ENCODE results near the gene FAM210B. TPM values are rescaled to one million over a fixed set of nuclear protein-coding genes. Genes with fewer than 3 reads are reported as not detected.

Gene FAM210B
- total and polyA plus RNA-seq, 2 of the 8 experiments (the other 6 are each of a cell fraction or from before 2014, with no cell fraction given), result 9.4 to 15.0 TPM

- H3K9me3 ChIP-seq (ENCODE audit: insufficient read depth in 2 of 2, low read depth in 1 of 2, low read length in 1 of 2), result peaks cover 43 to 60% of the 10 kb centered on the region in 2 experiments
- H3K9ac ChIP-seq (replicated peaks in 1 of 4; ENCODE audit: extremely low read depth in 1 of 4, low read depth in 3 of 4, low read length in 3 of 4), result no peak overlapping the region
- CTCF ChIA-PET (ENCODE audit: partially characterized antibody), result no interaction called here
- H4K5ac ChIP-seq (ENCODE audit: insufficient read length, low read depth, low read length), result no peak overlapping the region
- no peaks in the 10 kb centered on the region for H4K20me1 ChIP-seq (replicated peaks in 1 of 2; ENCODE audit: control insufficient read depth in 1 of 2, insufficient read depth in 2 of 2, low read length in 2 of 2)
- H4K8ac ChIP-seq (ENCODE audit: extremely low read depth, insufficient read depth, low read length), result no peak overlapping the region
- POLR2A ChIA-PET (ENCODE audit: partially characterized antibody), result no interaction called here
- H3K18ac ChIP-seq (ENCODE audit: extremely low read depth, low read length), result no peak overlapping the region
- H3K4ac ChIP-seq (replicated peaks; ENCODE audit: insufficient read length, low read depth, low read length), result no peak overlapping the region
- H3K27me3 ChIP-seq (replicated peaks in 1 of 4; ENCODE audit: control insufficient read depth in 3 of 4, extremely low read depth in 1 of 4, insufficient read depth in 3 of 4, low read length in 3 of 4), result no peaks in the 10 kb centered on the region
- DNase-seq (ENCODE audit: low read depth in 1 of 2, low spot score in 2 of 2) (no peak), FAIRE-seq (no peak)
- H3K79me2 ChIP-seq (ENCODE audit: control insufficient read depth in 1 of 2, insufficient read depth in 2 of 2, low read length in 2 of 2), result no peaks in the 10 kb centered on the region
- no peak overlapping the region for H3K27ac ChIP-seq (ENCODE audit: low read depth, low read length)
- H3K23me2 ChIP-seq (ENCODE audit: low read depth, low read length), result no peaks in the 10 kb centered on the region
- no peaks in the 10 kb centered on the region for H3K4me1 ChIP-seq (replicated peaks in 1 of 4; ENCODE audit: control insufficient read depth in 3 of 4, insufficient read depth in 4 of 4, low read length in 3 of 4)
- H2BK5ac ChIP-seq (ENCODE audit: low read depth, low read length), result no peak overlapping the region
- no peak overlapping the region for H2AFZ ChIP-seq (ENCODE audit: low read length)
- H3K79me1 ChIP-seq (ENCODE audit: low read depth, low read length), result no peaks in the 10 kb centered on the region
- H2BK20ac ChIP-seq (ENCODE audit: low read length), result no peak overlapping the region
- no peaks in the 10 kb centered on the region for H3K36me3 ChIP-seq (ENCODE audit: control insufficient read depth in 2 of 4, insufficient read depth in 4 of 4, low read length in 3 of 4)
- no peak overlapping the region for H2BK15ac ChIP-seq (ENCODE audit: low read length)
- H3K4me2 ChIP-seq (ENCODE audit: insufficient read depth in 1 of 2, low read depth in 2 of 2, low read length in 2 of 2), result no peak overlapping the region
- no peak overlapping the region for H2BK120ac ChIP-seq (replicated peaks; ENCODE audit: low read depth, low read length)
- no peak overlapping the region for H3K23ac ChIP-seq (ENCODE audit: insufficient read length)
- H3K56ac ChIP-seq (replicated peaks; ENCODE audit: insufficient read length, low read depth, low read length), result no peak overlapping the region
- no peak overlapping the region for H2BK12ac ChIP-seq (ENCODE audit: low read depth, low read length)
- no peak overlapping the region for H4K91ac ChIP-seq (replicated peaks; ENCODE audit: insufficient read length, low read length)
- no peak overlapping the region for H2AK5ac ChIP-seq (ENCODE audit: low read depth, low read length)
- no peak overlapping the region for H3K14ac ChIP-seq (ENCODE audit: insufficient read length)
- no peak overlapping the region for H3K4me3 ChIP-seq (ENCODE audit: extremely low read depth in 1 of 4, insufficient read depth in 2 of 4, low read depth in 3 of 4, low read length in 4 of 4)
- WGBS, 2 experiments (ENCODE audit: extremely low coverage in 1 of 2, insufficient coverage in 1 of 2, insufficient read length in 1 of 2, insufficient replicate concordance in 2 of 2, low coverage in 1 of 2, low lambda C conversion rate in 2 of 2, missing lambda C conversion rate in 1 of 2), result 35% methylated on average over 2 of the region's 2 CpGs; no CpG with 5 or more reads in 1 of the 2 experiments
- TF ChIP-seq CHD2 (IDR thresholded peaks at IDR 0.05; ENCODE audit: low read length) (no peak), BCL11A (IDR thresholded peaks at IDR 0.05; ENCODE audit: low read depth in 2 of 2, low read length in 2 of 2) (no peak), TBP (IDR thresholded peaks at IDR 0.05; ENCODE audit: low read depth, low read length) (no peak), SIX5 (IDR thresholded peaks at IDR 0.05; ENCODE audit: low read depth, low read length) (no peak), SP4 (IDR thresholded peaks at IDR 0.05; ENCODE audit: low read length) (no peak), EZH2 (IDR thresholded peaks at IDR 0.05; ENCODE audit: low read depth, low read length, severe bottlenecking) (no peak), SP1 (IDR thresholded peaks at IDR 0.05; ENCODE audit: low read depth, low read length) (no peak), RBBP5 (IDR thresholded peaks at IDR 0.05; ENCODE audit: borderline replicate concordance, low read depth, low read length) (no peak), GABPA (IDR thresholded peaks at IDR 0.05; ENCODE audit: borderline replicate concordance, insufficient read depth, low read length) (no peak), HDAC6 (IDR thresholded peaks at IDR 0.05; ENCODE audit: low read depth, low read length) (no peak), KDM5A (IDR thresholded peaks at IDR 0.05; ENCODE audit: low read length) (no peak), KDM1A (IDR thresholded peaks at IDR 0.05; ENCODE audit: borderline replicate concordance, low read length) (no peak), YY1 (IDR thresholded peaks at IDR 0.05; ENCODE audit: low read depth, low read length) (no peak), ATF2 (IDR thresholded peaks at IDR 0.05; ENCODE audit: low read length) (no peak), POLR2AphosphoS5 (IDR thresholded peaks at IDR 0.05; ENCODE audit: low read depth, low read length) (no peak)
Measured at GRCh38 chr20:56323206-56323605, 35.6 kb upstream of the FAM210B start.

All from H1 (cell line).